HG02943 (cell line): ENCODE results near the gene KRTCAP2.
"Not testable (repeated sequence)": the region's sequence is repeated elsewhere in the genome, so short reads cannot be mapped to it uniquely, and the experiment has no call there.

Experiments
- ATAC-seq: cut with Tn5 transposase; IDR thresholded peaks from one replicate; pipeline ENCODE4 v1.9.1; 2021; ENCODE audit warnings: mild to moderate bottlenecking, low read depth, moderate library complexity; ENCODE audit not compliant: unreplicated experiment

KRTCAP2 gene

DNA sequence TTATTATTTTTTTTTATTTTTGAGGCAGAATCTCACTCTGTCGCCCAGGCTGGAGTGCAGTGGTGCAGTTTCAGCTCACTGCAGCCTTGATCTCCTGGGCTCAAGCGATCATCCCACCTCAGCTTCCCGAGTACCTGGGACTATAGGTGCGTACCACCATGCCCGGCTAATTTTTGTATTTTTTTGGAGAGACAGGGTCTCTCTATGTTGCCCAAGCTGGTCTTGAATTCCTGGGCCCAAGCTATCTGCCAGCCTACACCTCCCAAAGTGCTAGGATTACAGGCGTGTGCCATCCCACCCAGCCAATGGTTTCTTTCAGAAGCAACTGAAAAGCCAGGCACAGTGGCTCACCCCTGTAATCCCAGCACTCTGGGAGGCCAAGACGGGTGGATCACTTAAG lies 2.3 kb downstream of the KRTCAP2 start:
- no peak for ATAC-seq

GRCh38 chr1:155170101-155170785 lies 2.9 kb downstream of the KRTCAP2 start:
- no peak for ATAC-seq

- no peak for ATAC-seq
Measured at GRCh38 chr1:155169541-155169940, 3.6 kb downstream of the KRTCAP2 start.

DNA sequence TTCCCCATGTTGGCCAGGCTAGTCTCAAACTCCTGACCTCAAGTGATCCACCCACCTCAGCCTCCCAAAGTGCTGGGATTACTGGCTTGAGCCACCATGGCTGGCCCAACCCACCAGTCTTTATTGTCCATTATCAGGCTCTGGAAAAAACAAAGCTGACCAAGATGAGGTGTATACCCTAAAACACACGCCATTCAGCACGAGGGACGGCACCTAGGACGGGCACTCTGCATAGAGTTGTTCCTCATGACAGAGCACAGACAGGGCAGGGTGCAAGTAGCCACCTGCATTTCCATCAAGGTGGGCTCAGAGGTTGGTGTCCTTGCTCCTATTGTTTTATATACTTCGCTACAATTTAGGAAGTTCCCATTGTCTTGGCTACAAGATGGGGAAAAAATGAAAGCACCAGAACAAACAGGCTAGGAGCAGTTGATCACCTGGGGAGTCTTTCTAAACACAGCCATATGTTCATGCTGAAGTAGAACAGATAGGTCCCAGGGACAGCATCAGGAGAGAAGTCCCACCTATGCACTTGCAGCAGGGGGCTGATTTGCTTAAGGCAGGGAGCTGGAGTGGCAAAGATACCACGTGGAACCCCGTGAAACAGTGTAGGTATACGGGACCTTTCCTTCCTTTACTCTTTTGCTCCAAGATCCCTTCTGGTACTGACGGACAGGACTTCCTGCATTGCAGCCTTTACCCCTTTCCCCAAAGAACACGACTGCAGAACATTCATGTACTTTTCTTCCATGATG lies 4.5 kb downstream of the KRTCAP2 start:
- no peak for ATAC-seq

GRCh38 chr1:155168105-155168445 lies 5.0 kb downstream of the KRTCAP2 start:
- not testable (repeated sequence) for ATAC-seq

- no peak for ATAC-seq
Measured at GRCh38 chr1:155167166-155168104, 5.7 kb downstream of the KRTCAP2 start.

- ATAC-seq, result no peak
Measured at GRCh38 chr1:155166471-155167165, 6.5 kb downstream of the KRTCAP2 start.

- ATAC-seq, result no peak
Measured at GRCh38 chr1:155166051-155166470, 7.0 kb downstream of the KRTCAP2 start.

DNA sequence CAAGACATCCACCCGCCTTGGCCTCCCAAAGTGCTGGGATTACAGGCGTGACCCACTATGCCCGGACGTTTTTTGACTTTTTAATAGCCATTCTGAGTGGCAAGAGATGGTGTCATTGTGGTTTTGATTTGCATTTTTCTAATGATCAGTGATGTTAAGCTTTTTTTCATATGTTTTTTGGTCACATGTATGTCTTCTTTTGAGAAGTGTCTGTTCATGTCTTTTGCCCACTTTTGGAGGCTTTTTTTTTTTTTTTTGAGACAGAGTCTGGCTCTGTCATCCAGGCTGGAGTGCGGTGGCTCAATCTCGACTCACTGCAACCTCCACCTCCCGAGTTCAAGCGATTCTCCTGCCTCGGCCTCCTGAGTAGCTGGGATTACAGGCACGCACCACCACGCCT lies 8.5 kb downstream of the KRTCAP2 start:
- not testable (repeated sequence) for ATAC-seq

- ATAC-seq, result not testable (repeated sequence)
Measured at GRCh38 chr1:155163785-155164184, 9.3 kb downstream of the KRTCAP2 start.

DNA sequence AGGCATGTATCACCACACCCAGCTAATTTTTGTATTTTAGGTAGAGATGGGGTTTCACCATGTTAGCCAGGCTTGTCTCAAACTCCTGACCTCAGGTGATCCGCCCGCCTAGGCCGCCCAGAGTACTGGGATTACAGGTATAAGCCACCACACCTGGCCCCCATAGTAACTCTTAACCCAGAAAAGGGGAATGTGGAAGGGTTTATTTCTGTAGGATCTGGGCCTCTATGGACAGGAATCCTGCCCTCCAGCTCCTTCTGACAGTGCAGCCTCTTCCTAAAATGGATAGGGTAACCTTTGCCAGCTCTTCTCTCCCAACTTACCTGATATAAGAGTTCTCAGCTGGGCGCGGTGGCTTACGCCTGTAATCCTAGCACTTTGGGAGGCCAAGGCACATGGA lies 10.5 kb downstream of the KRTCAP2 start:
- not testable (repeated sequence) for ATAC-seq

DNA sequence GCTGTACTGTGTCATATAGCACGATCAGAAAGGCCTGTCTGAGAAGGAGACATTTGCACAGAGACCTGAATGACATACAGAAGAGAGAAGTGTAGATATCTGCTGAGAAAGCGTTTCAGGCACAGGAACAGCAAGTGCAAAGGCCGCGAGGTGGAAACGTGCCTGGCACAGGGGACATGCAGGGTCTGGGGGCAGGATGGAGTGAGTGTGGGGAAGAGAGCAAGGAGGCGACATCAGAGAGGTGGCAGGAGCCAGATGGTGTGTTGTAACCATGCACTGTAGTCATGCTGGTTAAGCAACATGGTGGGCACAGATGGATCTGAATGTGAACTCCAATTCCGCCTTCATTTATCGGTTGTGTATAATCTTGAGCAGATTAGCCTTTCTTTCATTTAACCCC lies 13.0 kb downstream of the KRTCAP2 start:
- no peak for ATAC-seq

DNA sequence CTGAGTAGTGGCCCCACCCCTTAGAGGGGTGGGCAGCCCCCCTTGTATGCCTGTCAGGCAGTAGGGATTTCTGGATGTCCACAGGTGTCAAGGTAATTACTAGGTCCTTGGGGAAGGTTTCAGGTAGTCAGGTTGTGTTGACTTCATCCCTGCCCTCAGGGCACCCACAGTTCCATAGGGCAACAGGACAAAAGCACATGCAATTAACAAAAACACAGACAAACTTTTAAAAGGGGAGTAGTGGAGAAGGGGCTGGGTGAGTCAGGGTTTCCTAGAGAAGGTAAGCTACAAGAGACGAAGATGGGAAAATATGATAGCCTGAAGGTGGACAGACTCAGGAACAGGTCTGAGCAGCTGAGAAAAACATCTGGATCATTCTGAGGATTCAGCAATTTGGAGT lies 14.1 kb downstream of the KRTCAP2 start:
- no peak for ATAC-seq

- ATAC-seq, result not testable (repeated sequence)
Measured at GRCh38 chr1:155155996-155156643, 17.0 kb downstream of the KRTCAP2 start.

- ATAC-seq, result no peak
Measured at GRCh38 chr1:155145491-155145890, 27.6 kb downstream of the KRTCAP2 start.

GRCh38 chr1:155141749-155142148 lies 31.4 kb downstream of the KRTCAP2 start:
- ATAC-seq, result no peak

DNA sequence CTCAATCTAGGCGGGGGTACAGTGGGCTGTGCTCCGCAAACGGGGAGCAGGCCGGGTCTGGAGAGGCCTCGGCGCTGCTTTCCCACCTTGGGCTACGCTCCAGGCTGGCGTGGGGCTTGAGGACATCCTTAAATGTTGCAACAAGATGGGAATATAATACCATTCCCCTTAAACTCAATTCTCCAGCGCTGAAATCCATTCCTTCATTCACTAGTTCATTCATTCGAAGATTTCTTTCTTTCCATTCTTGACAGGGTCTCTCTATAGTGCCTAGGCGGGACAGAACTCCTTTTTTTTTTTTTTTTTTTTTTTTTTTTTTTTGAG lies 32.5 kb downstream of the KRTCAP2 start:
- ATAC-seq, result no peak

DNA sequence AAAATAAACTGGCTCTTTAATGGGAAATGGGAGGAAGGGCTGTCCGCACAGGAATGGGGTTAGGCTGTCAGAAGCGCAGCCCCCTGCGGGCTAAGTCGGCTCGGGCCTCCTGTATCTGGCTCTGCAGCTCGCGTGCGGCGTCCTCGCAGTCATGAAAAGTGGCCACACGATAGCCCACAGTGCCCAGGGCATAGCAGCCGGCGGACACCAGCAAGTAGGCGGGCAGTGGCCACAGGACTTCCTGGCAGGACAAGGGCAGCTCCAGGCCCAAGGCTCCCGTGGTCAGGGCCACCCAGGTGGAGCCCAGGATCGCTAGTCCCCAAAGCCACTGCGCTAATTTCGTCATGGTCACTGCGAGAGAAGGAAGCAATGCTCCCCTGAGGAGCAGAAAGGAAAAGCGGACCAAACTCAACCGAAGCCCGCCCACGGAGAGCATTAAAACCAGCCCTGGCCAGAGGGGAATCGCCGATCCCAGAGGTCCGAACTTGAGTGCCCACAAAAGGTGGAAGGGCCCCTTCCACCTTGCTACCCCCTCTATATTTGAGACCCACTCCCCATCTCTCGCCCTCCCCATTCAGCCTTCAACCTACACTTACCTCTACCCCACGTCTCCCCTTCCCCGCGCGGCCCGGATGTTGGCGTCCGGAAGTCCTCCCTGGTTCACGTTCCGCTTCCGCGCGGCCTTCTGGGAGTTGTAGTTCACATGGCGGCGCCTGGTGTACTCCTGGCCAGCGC lies 33.0 kb downstream of the KRTCAP2 start, which contains the start of gene DPM3:
TSS of gene DPM3 (minus strand) at position 637 of the 735 bp plus-strand sequence. CDS start at position 346, 291 bp downstream.
- ATAC-seq, result no peak
